ENCODE results near the gene NAXE. TPM values are rescaled to one million over a fixed set of nuclear protein-coding genes. Genes with fewer than 3 reads are reported as not detected.
"Not testable (repeated sequence)": the region's sequence is repeated elsewhere in the genome, so short reads cannot be mapped to it uniquely, and the experiment has no call there.

The NAXE gene
- polyA plus RNA-seq, 3 donors from 2014 or later, result 141 to 239 (median 202) TPM

- H3K36me3 Mint-ChIP-seq, result no peaks in the 10 kb centered on the region
- H3K4me3 Mint-ChIP-seq, result no peak overlapping the region
- peaks cover 5 to 34% (median 25%) of the 10 kb centered on the region in 3 donors for H3K27me3 Mint-ChIP-seq (ENCODE audit: low read depth in 3 of 3)
- no peak overlapping the region for H3K27ac Mint-ChIP-seq
- H3K4me1 Mint-ChIP-seq, result peaks cover 12 to 22% of the 10 kb centered on the region in 2 donors
- no peaks in the 10 kb centered on the region for H3K9me3 Mint-ChIP-seq
- DNase-seq, result no peak
Observed at GRCh38 chr1:156574039-156574633, 17.4 kb upstream of the NAXE start.

- H3K4me3 Mint-ChIP-seq, result no peak overlapping the region
- no peak for DNase-seq
- H3K9me3 Mint-ChIP-seq, result no peaks in the 10 kb centered on the region
- peaks cover 9 to 10% of the 10 kb centered on the region in 2 donors for H3K4me1 Mint-ChIP-seq
- H3K27ac Mint-ChIP-seq, result peak overlapping the region in 1 of 6 donors; percentile 32
- H3K36me3 Mint-ChIP-seq, result no peaks in the 10 kb centered on the region
- H3K27me3 Mint-ChIP-seq (ENCODE audit: low read depth in 3 of 3), result peaks cover 3 to 21% (median 14%) of the 10 kb centered on the region in 3 donors
Observed at GRCh38 chr1:156577550-156577949, 14.0 kb upstream of the NAXE start.

GRCh38 chr1:156578055-156578454 lies 13.5 kb upstream of the NAXE start:
- DNase-seq, result no peak
- Mint-ChIP-seq H3K36me3 (no peaks in the 10 kb centered on the region), H3K4me1 (peaks cover 7% of the 10 kb centered on the region in 2 donors), H3K27me3 (ENCODE audit: low read depth in 3 of 3) (peaks cover 5 to 17% (median 12%) of the 10 kb centered on the region in 3 donors), H3K4me3 (no peak overlapping the region), H3K27ac (peak overlapping the region in 3 of 6 donors; percentile 32 to 80 (median 41)), H3K9me3 (no peaks in the 10 kb centered on the region)

- H3K9me3 Mint-ChIP-seq, result no peaks in the 10 kb centered on the region
- H3K27me3 Mint-ChIP-seq (ENCODE audit: low read depth in 3 of 3), result peaks cover 2 to 15% (median 9%) of the 10 kb centered on the region in 3 donors
- no peak within 1 kb of the TSS for H3K4me3 Mint-ChIP-seq
- no peaks in the 10 kb centered on the region for H3K36me3 Mint-ChIP-seq
- peaks cover 12 to 13% of the 10 kb centered on the region in 2 donors for H3K4me1 Mint-ChIP-seq
- H3K27ac Mint-ChIP-seq, result no peak within 1 kb of the TSS
- no peak for DNase-seq
Observed at GRCh38 chr1:156579472-156579871, 12.1 kb upstream of the NAXE start, which contains the start of gene TTC24. TSS of gene TTC24 (plus strand) at chr1:156579723. CDS start at chr1:156581365, 1,642 bp downstream.

GRCh38 chr1:156581661-156582387 lies 9.8 kb upstream of the NAXE start:
- Mint-ChIP-seq H3K27me3 (ENCODE audit: low read depth in 3 of 3) (peaks cover 2 to 11% (median 2%) of the 10 kb centered on the region in 3 donors), H3K36me3 (no peaks in the 10 kb centered on the region), H3K27ac (peak overlapping the region; percentile 81 to 93 (median 87)), H3K9me3 (no peaks in the 10 kb centered on the region), H3K4me1 (peaks cover 12 to 13% of the 10 kb centered on the region in 2 donors), H3K4me3 (peak overlapping the region; percentile 76 to 85 (median 81))
- DNase-seq, result no peak

- Mint-ChIP-seq H3K27me3 (ENCODE audit: low read depth in 3 of 3) (peaks cover 2 to 9% (median 2%) of the 10 kb centered on the region in 3 donors), H3K9me3 (no peaks in the 10 kb centered on the region), H3K27ac (peak overlapping the region; percentile 77 to 91 (median 82)), H3K36me3 (no peaks in the 10 kb centered on the region), H3K4me1 (peaks cover 12 to 13% of the 10 kb centered on the region in 2 donors), H3K4me3 (peak overlapping the region; percentile 49 to 85 (median 77))
- no peak for DNase-seq
Observed at GRCh38 chr1:156582388-156583017, 9.1 kb upstream of the NAXE start.

- peak; percentile 62 to 71 (median 67) for DNase-seq
- H3K4me1 Mint-ChIP-seq, result peaks cover 12 to 13% of the 10 kb centered on the region in 2 donors
- H3K9me3 Mint-ChIP-seq, result no peaks in the 10 kb centered on the region
- peak overlapping the region in 2 of 6 donors; percentile 17 to 68 for H3K27ac Mint-ChIP-seq
- peak overlapping the region in 1 of 5 donors; percentile 33 for H3K4me3 Mint-ChIP-seq
- H3K36me3 Mint-ChIP-seq, result no peaks in the 10 kb centered on the region
- peaks cover 2 to 5% (median 2%) of the 10 kb centered on the region in 3 donors for H3K27me3 Mint-ChIP-seq (ENCODE audit: low read depth in 3 of 3)
Observed at GRCh38 chr1:156583821-156584622, 7.6 kb upstream of the NAXE start.

- Mint-ChIP-seq H3K4me1 (peaks cover 12 to 13% of the 10 kb centered on the region in 2 donors), H3K27me3 (ENCODE audit: low read depth in 3 of 3) (peaks cover 2 to 5% (median 2%) of the 10 kb centered on the region in 3 donors), H3K9me3 (no peaks in the 10 kb centered on the region), H3K27ac (no peak overlapping the region), H3K4me3 (no peak overlapping the region), H3K36me3 (no peaks in the 10 kb centered on the region)
- DNase-seq, result no peak
Observed at GRCh38 chr1:156584813-156585212, 6.8 kb upstream of the NAXE start.

GRCh38 chr1:156586323-156586722 lies 5.3 kb upstream of the NAXE start:
- Mint-ChIP-seq H3K27me3 (ENCODE audit: low read depth in 3 of 3) (peaks cover 2 to 5% (median 2%) of the 10 kb centered on the region in 3 donors), H3K27ac (no peak overlapping the region), H3K4me3 (no peak overlapping the region), H3K36me3 (no peaks in the 10 kb centered on the region), H3K4me1 (peaks cover 11 to 19% of the 10 kb centered on the region in 2 donors), H3K9me3 (no peaks in the 10 kb centered on the region)
- DNase-seq, result no peak

GRCh38 chr1:156586892-156587477 lies 4.6 kb upstream of the NAXE start:
- no peaks in the 10 kb centered on the region for H3K9me3 Mint-ChIP-seq
- H3K4me3 Mint-ChIP-seq, result no peak overlapping the region
- H3K27ac Mint-ChIP-seq, result no peak overlapping the region
- peaks cover 13 to 19% of the 10 kb centered on the region in 2 donors for H3K4me1 Mint-ChIP-seq
- no peak for DNase-seq
- peaks cover 0 to 6% (median 3%) of the 10 kb centered on the region in 3 donors for H3K27me3 Mint-ChIP-seq (ENCODE audit: low read depth in 3 of 3)
- no peaks in the 10 kb centered on the region for H3K36me3 Mint-ChIP-seq

GRCh38 chr1:156587927-156588326 lies 3.6 kb upstream of the NAXE start:
- H3K4me3 Mint-ChIP-seq; H3K27me3 Mint-ChIP-seq (ENCODE audit: low read depth in 3 of 3); H3K9me3 Mint-ChIP-seq; H3K27ac Mint-ChIP-seq; DNase-seq; H3K36me3 Mint-ChIP-seq: not testable (repeated sequence)
- H3K4me1 Mint-ChIP-seq, result peaks cover 21 to 25% of the 10 kb centered on the region in 2 donors

GRCh38 chr1:156589546-156589945 lies 2.0 kb upstream of the NAXE start:
- Mint-ChIP-seq H3K4me1 (peaks cover 17 to 19% of the 10 kb centered on the region in 2 donors), H3K27ac (no peak overlapping the region), H3K4me3 (no peak overlapping the region), H3K9me3 (no peaks in the 10 kb centered on the region), H3K36me3 (no peaks in the 10 kb centered on the region), H3K27me3 (ENCODE audit: low read depth in 3 of 3) (peaks cover 0 to 2% (median 2%) of the 10 kb centered on the region in 3 donors)
- no peak for DNase-seq

Measured in immature natural killer cell (primary cell).